Measurements from ENCODE around the gene ZP3.
"Not testable (repeated sequence)": the region's sequence is repeated elsewhere in the genome, so short reads cannot be mapped to it uniquely, and the experiment has no call there.

The ZP3 gene

GRCh38 chr7:76442664-76443446, 18.1 kb downstream of the ZP3 start:
- DNase-seq (ENCODE audit: low read depth in 2 of 2) = not testable (repeated sequence)

GRCh38 chr7:76443846-76444245, 19.1 kb downstream of the ZP3 start:
- not testable (repeated sequence) for DNase-seq (ENCODE audit: low read depth in 2 of 2)

DNA sequence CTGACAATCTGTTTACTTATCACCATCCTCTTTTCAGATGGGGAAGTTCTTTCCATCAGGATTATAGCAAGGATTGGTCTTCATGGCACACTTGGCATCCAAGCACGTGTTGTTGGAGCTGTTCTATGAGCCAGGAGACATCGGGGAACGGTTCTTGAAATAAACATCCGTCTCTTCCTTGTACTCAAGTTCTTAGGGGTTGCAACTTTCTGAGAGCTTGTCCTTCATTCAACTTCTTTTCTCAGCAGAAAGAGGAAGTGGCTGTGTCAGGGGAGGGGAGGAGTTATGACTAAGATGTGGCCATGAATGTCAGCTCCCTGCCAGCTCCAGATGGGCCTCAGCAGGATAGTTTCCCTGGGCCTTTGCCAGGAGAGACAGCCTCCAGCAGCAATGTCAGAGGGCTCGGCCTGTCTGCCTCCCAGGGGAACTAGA, 20.8 kb downstream of the ZP3 start:
- not testable (repeated sequence) for DNase-seq (ENCODE audit: low read depth in 2 of 2)

- DNase-seq (ENCODE audit: low read depth in 2 of 2) = not testable (repeated sequence)
These were observed 32.3 kb downstream of the ZP3 start for GRCh38 chr7:76457017-76457416.

DNA sequence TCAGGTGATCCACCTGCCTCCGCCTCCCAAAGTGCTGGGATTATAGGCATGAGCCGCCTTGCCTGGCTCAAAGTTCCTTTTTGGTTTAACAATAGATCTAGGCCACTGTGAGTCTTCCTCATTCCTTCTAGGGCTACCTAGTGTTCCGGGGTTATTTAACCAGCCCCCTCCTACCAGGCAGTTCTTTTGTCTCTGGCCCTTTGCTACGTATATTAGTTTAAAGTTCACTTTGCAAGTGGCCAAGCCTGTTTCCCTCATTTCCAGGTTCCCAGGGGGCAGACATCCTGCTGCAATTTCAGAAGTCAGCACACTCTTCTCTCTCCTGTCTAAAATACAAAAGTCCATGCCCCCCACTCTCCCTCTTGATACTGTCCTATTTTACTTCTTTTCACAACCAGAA, 33.8 kb downstream of the ZP3 start:
- DNase-seq (ENCODE audit: low read depth in 2 of 2) = not testable (repeated sequence)

DNA sequence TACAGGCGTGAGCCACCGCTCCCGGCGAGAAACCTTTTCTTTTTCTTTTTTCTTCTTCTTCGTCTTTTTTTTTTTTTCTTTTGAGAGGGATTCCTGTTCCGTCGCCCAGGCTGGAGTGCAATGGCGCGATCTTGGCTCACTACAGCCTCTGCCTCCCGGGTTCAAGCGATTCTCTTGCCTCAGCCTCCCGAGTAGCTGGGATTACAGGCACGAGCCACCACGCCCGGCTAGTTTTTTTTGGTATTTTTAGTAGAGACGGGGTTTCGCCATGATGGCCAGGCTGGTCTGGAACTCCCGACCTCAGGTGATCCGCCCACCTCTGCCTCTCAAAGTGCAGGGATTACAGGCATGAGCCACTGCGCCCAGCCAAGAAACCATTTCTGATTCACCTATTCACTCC, 36.0 kb downstream of the ZP3 start:
- not testable (repeated sequence) for DNase-seq (ENCODE audit: low read depth in 2 of 2)

DNA sequence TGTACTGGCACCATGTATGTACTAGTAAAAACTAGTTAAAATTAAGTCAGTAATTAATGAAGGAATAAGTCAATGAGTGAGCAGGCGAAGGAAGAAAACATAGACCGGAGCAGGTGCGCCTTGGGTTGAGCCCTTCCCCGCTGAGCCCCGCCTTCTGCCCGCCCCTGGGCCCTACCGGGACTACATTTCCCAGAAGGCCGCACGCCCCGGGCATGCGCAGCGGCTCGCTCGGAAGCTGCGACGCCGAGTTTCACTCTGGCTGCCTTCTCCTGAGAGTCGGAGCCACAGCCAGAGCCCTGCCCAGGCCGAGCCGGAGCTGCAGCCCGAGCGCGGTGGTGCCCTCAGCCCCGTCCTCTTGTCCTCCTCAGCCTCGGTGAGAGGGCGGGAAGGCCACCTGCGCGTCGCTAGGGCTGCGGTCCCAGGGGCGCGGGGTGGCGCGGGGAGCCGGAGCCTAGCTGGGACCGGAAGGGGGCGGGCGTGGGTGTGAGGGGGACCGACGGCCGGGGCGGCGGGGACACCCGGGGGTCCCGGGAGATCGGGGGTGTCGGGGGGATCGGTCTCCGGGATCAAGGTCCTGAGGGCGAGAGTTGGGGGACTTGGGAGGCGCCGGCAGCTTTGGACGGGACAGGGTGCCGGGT, 36.8 kb downstream of the ZP3 start, which contains the start of gene DTX2:
DTX2 (plus strand) TSS at position 246 of the 638 bp plus-strand sequence. CDS start 18,801 bp downstream, outside the sequence.
- peak in 1 of 2 donors; percentile 23 for DNase-seq (ENCODE audit: low read depth in 2 of 2)

- DNase-seq (ENCODE audit: low read depth in 2 of 2) = not testable (repeated sequence)
These were observed 37.6 kb downstream of the ZP3 start for GRCh38 chr7:76462271-76462882.

GRCh38 chr7:76464959-76465358, 40.2 kb downstream of the ZP3 start:
- not testable (repeated sequence) for DNase-seq (ENCODE audit: low read depth in 2 of 2)

DNA sequence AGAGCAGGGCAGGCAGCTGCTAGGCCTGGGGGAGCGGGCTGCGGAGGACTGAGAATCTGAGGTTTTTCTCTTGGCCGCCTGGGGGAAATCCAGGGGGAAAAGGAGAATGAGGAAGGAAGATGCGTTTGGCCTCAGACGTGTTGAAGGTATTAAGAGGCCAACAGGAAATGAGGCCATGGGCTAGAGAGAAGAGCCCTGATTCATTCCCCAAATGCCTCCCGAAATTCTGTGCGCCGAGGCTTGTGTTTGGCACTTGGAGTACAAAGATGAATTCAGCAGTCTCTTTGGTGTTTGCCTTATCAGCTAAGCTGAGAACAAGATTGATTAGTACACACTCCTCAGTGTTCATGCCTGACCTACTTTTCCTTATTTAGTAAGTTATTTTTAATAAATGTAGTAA, 41.2 kb downstream of the ZP3 start:
- DNase-seq (ENCODE audit: low read depth in 2 of 2) = not testable (repeated sequence)

GRCh38 chr7:76467743-76468404, 43.1 kb downstream of the ZP3 start:
- not testable (repeated sequence) for DNase-seq (ENCODE audit: low read depth in 2 of 2)

- DNase-seq (ENCODE audit: low read depth in 2 of 2) = not testable (repeated sequence)
These were observed 46.9 kb downstream of the ZP3 start for GRCh38 chr7:76471556-76472221.

- DNase-seq (ENCODE audit: low read depth in 2 of 2) = not testable (repeated sequence)
These were observed 48.3 kb downstream of the ZP3 start for GRCh38 chr7:76473097-76473496.

- not testable (repeated sequence) for DNase-seq (ENCODE audit: low read depth in 2 of 2)
These were observed 51.5 kb downstream of the ZP3 start for GRCh38 chr7:76476280-76476679.

DNA sequence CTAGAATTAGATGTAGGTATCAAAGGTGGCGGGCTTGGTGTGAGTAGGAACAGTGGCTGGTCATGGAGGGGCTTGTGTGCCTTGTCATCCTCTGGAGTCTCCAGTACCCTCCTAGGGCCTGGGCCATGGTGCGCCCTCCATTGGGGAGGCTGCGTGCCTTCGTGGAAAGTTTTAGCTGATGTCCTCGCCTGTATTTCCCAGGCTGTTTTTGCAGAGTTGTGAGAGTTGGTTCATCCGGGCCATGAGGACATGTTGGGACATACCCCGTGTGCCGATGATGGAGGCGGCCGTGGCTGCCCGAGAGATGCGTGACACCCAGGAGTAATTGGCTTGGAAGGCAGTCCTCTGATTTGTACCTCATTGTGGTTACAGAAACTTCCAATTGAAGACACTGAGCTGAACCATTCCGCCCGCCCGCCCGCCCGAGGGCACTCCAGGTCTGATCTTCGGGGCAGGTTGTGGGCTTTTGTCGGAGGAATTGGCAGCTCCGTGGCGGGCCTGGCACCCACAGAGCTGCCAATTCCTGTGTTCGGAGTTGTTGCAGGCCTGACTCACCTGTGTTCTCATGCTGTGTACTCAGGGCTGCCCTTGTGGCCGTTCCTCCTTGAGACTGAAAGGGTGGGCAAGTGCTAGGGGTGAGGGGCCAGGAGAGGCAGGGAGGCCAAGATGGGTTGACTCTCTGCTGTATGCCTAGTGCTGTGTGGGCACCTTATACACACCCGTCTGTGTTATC, 52.2 kb downstream of the ZP3 start:
- not testable (repeated sequence) for DNase-seq (ENCODE audit: low read depth in 2 of 2)

DNA sequence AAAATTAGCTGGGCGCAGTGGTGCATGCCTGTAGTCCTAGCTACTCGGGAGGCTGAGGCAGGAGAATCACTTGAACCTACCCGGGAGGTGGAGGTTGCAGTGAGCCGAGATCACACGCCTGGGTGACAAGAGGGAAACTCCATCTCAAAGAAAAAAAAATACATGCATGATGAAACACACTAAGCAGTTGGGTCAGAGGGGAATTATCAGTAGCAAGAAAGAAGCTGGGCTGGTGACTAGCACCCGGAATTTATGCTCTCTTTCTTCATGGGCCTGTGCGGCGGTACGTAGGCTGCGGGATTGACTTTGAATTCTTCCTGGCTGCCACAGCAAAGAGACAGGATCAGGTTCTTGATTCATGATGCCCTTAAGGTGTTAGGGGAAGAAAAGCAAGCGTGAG, 54.9 kb downstream of the ZP3 start:
- DNase-seq (ENCODE audit: low read depth in 2 of 2) = not testable (repeated sequence)

DNA sequence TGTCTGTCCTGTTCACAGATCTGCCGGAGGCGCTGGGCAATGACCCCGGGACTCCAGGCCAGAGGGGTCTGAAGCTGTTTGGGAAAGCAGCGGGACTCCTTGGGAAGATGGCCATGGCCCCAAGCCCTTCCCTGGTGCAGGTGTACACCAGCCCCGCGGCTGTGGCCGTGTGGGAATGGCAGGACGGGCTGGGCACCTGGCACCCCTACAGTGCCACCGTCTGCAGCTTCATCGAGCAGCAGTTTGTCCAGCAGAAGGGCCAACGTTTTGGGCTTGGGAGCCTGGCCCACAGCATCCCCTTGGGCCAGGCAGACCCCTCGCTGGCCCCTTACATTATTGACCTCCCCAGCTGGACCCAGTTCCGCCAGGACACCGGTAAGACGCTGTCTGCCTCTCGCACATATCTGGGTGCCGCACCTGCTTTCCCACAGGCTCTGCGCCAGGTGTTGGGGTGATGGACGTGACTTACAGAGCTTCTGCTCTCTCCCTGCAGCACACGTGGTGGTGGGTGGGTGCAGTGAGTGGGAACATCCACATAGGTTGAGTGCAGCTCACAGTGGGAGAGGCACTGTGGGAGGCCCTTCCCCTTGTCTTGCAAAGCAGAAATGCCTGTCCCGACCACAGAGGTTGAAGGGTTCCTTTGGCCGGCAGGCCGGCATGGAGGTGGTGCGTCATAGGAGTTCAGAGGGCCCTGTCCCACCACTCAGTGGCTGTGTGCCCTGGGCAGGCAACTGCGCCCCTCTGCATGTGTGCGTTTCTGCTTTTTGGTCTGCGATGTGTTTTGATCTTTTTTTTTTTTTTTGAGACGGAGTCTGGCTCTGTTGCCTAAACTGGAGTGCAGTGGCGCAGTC, 55.9 kb downstream of the ZP3 start:
- not testable (repeated sequence) for DNase-seq (ENCODE audit: low read depth in 2 of 2)

DNA sequence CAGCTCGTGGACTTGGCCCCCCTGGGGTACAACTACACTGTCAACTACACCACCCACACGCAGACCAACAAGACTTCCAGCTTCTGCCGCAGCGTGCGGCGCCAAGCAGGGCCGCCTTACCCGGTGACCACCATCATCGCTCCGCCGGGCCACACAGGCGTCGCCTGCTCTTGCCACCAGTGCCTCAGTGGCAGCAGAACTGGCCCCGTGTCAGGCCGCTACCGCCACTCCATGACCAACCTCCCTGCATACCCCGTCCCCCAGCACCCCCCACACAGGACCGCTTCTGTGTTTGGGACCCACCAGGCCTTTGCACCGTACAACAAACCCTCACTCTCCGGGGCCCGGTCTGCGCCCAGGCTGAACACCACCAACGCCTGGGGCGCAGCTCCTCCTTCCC, 57.9 kb downstream of the ZP3 start:
- DNase-seq (ENCODE audit: low read depth in 2 of 2) = not testable (repeated sequence)

GRCh38 chr7:76483081-76483480, 58.3 kb downstream of the ZP3 start:
- not testable (repeated sequence) for DNase-seq (ENCODE audit: low read depth in 2 of 2)

- not testable (repeated sequence) for DNase-seq (ENCODE audit: low read depth in 2 of 2)
These were observed 59.7 kb downstream of the ZP3 start for GRCh38 chr7:76484456-76484855.
